ENCODE data around the gene NUPR1.
A peak's percentile ranks its signal among the peaks of the same experiment; 100 is the strongest.

GRCh38 chr16:28491230-28491969 lies 47.4 kb downstream of the NUPR1 start:
- TF ChIP-seq CTCF (IDR thresholded peaks at IDR 0.05), result peak in 3 of 4 experiments; percentile 41 to 60 (median 42)
- no peak for TF ChIP-seq POLR2A (IDR thresholded peaks at IDR 0.05)
- TF ChIP-seq POLR2AphosphoS5 (IDR thresholded peaks at IDR 0.05), result no peak

Data from gastroesophageal sphincter (tissue), 3 donors.